IgD-negative memory B cell (primary cell): ENCODE data around the gene RBMS3. TPM values are rescaled to one million over a fixed set of nuclear protein-coding genes. Genes with fewer than 3 reads are reported as not detected.

Experiments used
- H3K27ac Mint-ChIP-seq, 3 donors: one replicate each; pipeline ENCODE4 v1.8.0; 2020 to 2022; ENCODE audit warnings: mild to moderate bottlenecking in 3 of 3, mixed read lengths in 3 of 3, moderate library complexity in 1 of 3
- H3K27me3 Mint-ChIP-seq: one replicate; pipeline ENCODE4 v1.8.0; 2021; ENCODE audit warnings: mixed read lengths
- H3K36me3 Mint-ChIP-seq: one replicate; pipeline ENCODE4 v1.8.0; 2020; ENCODE audit warnings: mild to moderate bottlenecking, mixed read lengths
- H3K4me1 Mint-ChIP-seq, 3 donors: one replicate each; pipeline ENCODE4 v1.8.0; 2020 to 2022; ENCODE audit warnings: mixed read lengths in 3 of 3, mild to moderate bottlenecking in 1 of 3
- H3K4me3 Mint-ChIP-seq, 4 donors: one replicate each; pipeline ENCODE4 v1.8.0; 2020 to 2022; ENCODE audit warnings: mild to moderate bottlenecking in 4 of 4, mixed read lengths in 4 of 4, moderate library complexity in 3 of 4
- H3K9me3 Mint-ChIP-seq, 3 donors: one replicate each; pipeline ENCODE4 v1.8.0; 2020 to 2021; ENCODE audit warnings: mixed read lengths in 3 of 3, mild to moderate bottlenecking in 1 of 3
- polyA plus RNA-seq: library from polyadenylated mRNA; unstranded; fragments of 300-500 nt; fragmentation: Illumina TruSeq; gene quantifications from one replicate; pipeline ENCODE4 v1.2.3, GENCODE V29; 2021

The RBMS3 gene
- polyA plus RNA-seq, 1 donor from 2014 or later, result not detected

- H3K4me3 Mint-ChIP-seq, result no peak overlapping the region
These were observed 271.2 kb downstream of the RBMS3 start for GRCh38 chr3:29552051-29552450.

DNA sequence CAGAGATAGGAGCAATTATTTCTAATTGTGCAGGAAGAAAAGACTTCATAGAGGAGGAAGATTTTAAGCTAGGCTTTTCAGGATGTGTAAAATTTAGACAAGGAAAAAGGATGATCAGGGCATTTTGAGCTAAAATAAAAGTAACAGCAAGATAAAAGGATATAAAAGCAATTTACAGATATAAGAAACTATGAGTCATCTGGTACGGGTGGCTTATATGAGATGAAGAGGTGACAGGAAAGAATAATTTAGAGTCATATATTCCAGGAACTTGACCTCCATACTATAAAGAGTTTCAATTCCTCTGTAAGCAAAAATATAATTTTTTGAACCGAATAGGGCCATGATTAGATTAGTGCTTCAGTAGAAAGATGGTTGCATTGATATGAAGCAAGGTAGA, 273.7 kb downstream of the RBMS3 start:
- peaks cover 1% of the 10 kb centered on the region for H3K36me3 Mint-ChIP-seq
- no peak overlapping the region for H3K4me3 Mint-ChIP-seq
- H3K9me3 Mint-ChIP-seq, result peaks cover 0 to 4% (median 0%) of the 10 kb centered on the region in 3 donors
- no peak overlapping the region for H3K27ac Mint-ChIP-seq
- H3K27me3 Mint-ChIP-seq, result no peaks in the 10 kb centered on the region
- no peaks in the 10 kb centered on the region for H3K4me1 Mint-ChIP-seq

More at GRCh38 chr3:29552051-29552450, 271.2 kb downstream of the RBMS3 start:
- Mint-ChIP-seq H3K9me3 (no peaks in the 10 kb centered on the region), H3K27ac (no peak overlapping the region), H3K4me1 (no peaks in the 10 kb centered on the region), H3K36me3 (peaks cover 1% of the 10 kb centered on the region), H3K27me3 (no peaks in the 10 kb centered on the region)

- H3K9me3 Mint-ChIP-seq, result peaks cover 0 to 7% (median 0%) of the 10 kb centered on the region in 3 donors
- no peak overlapping the region for H3K27ac Mint-ChIP-seq
- no peaks in the 10 kb centered on the region for H3K27me3 Mint-ChIP-seq
- H3K4me3 Mint-ChIP-seq, result no peak overlapping the region
- peaks cover 1% of the 10 kb centered on the region for H3K36me3 Mint-ChIP-seq
- no peaks in the 10 kb centered on the region for H3K4me1 Mint-ChIP-seq
These were observed 274.7 kb downstream of the RBMS3 start for GRCh38 chr3:29555590-29555989.

DNA sequence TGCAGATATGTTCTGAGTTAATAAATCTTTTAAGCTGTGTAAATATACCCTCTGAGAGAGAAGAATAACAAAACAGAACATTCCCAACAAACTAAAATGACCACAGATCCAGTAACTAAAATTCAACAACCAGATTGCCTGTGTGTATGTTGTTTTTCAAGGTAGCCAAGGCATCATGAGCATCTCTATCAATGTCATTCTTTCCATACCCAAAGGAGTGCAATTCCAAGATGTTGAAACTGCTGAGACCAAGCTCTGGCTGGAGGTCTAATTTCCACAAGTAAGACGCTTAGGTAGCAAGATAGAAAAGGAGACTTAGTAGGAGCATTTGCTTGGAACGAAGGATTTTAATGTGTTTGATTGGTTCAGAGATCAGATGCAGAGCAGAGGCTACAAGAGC, 276.3 kb downstream of the RBMS3 start:
- Mint-ChIP-seq H3K4me3 (no peak overlapping the region), H3K36me3 (peaks cover 1% of the 10 kb centered on the region), H3K4me1 (no peaks in the 10 kb centered on the region), H3K9me3 (peaks cover 0 to 7% (median 0%) of the 10 kb centered on the region in 3 donors), H3K27ac (no peak overlapping the region), H3K27me3 (no peaks in the 10 kb centered on the region)

- no peak overlapping the region for H3K27ac Mint-ChIP-seq
- no peaks in the 10 kb centered on the region for H3K4me1 Mint-ChIP-seq
- H3K36me3 Mint-ChIP-seq, result peaks cover 1% of the 10 kb centered on the region
- H3K4me3 Mint-ChIP-seq, result no peak overlapping the region
- no peaks in the 10 kb centered on the region for H3K27me3 Mint-ChIP-seq
- peaks cover 0 to 7% (median 2%) of the 10 kb centered on the region in 3 donors for H3K9me3 Mint-ChIP-seq
These were observed 277.0 kb downstream of the RBMS3 start for GRCh38 chr3:29557825-29558224.

GRCh38 chr3:29559741-29560465, 279.0 kb downstream of the RBMS3 start:
- peaks cover 1% of the 10 kb centered on the region for H3K36me3 Mint-ChIP-seq
- no peak overlapping the region for H3K4me3 Mint-ChIP-seq
- peaks cover 0 to 7% (median 2%) of the 10 kb centered on the region in 3 donors for H3K9me3 Mint-ChIP-seq
- H3K4me1 Mint-ChIP-seq, result no peaks in the 10 kb centered on the region
- no peaks in the 10 kb centered on the region for H3K27me3 Mint-ChIP-seq
- H3K27ac Mint-ChIP-seq, result no peak overlapping the region

GRCh38 chr3:29561651-29562149, 280.8 kb downstream of the RBMS3 start:
- Mint-ChIP-seq H3K4me1 (no peaks in the 10 kb centered on the region), H3K9me3 (peaks cover 0 to 7% (median 2%) of the 10 kb centered on the region in 3 donors), H3K27me3 (no peaks in the 10 kb centered on the region), H3K36me3 (no peaks in the 10 kb centered on the region), H3K27ac (no peak overlapping the region), H3K4me3 (no peak overlapping the region)

GRCh38 chr3:29565236-29565635, 284.4 kb downstream of the RBMS3 start:
- Mint-ChIP-seq H3K9me3 (peaks cover 2 to 3% (median 2%) of the 10 kb centered on the region in 3 donors), H3K4me3 (no peak overlapping the region), H3K27ac (no peak overlapping the region), H3K4me1 (no peaks in the 10 kb centered on the region), H3K27me3 (no peaks in the 10 kb centered on the region), H3K36me3 (no peaks in the 10 kb centered on the region)

GRCh38 chr3:29567501-29567900, 286.6 kb downstream of the RBMS3 start:
- Mint-ChIP-seq H3K36me3 (no peaks in the 10 kb centered on the region), H3K4me1 (no peaks in the 10 kb centered on the region), H3K27me3 (no peaks in the 10 kb centered on the region), H3K9me3 (peaks cover 4 to 10% (median 7%) of the 10 kb centered on the region in 3 donors), H3K4me3 (no peak overlapping the region), H3K27ac (no peak overlapping the region)

GRCh38 chr3:29568355-29568754, 287.5 kb downstream of the RBMS3 start:
- Mint-ChIP-seq H3K27ac (no peak overlapping the region), H3K27me3 (no peaks in the 10 kb centered on the region), H3K9me3 (peaks cover 4 to 10% (median 5%) of the 10 kb centered on the region in 3 donors), H3K4me3 (no peak overlapping the region), H3K36me3 (no peaks in the 10 kb centered on the region), H3K4me1 (no peaks in the 10 kb centered on the region)

GRCh38 chr3:29576181-29576580, 295.3 kb downstream of the RBMS3 start:
- H3K4me1 Mint-ChIP-seq, result no peaks in the 10 kb centered on the region
- no peaks in the 10 kb centered on the region for H3K27me3 Mint-ChIP-seq
- H3K36me3 Mint-ChIP-seq, result no peaks in the 10 kb centered on the region
- no peak overlapping the region for H3K27ac Mint-ChIP-seq
- peaks cover 2 to 13% (median 9%) of the 10 kb centered on the region in 3 donors for H3K9me3 Mint-ChIP-seq
- H3K4me3 Mint-ChIP-seq, result no peak overlapping the region

- Mint-ChIP-seq H3K9me3 (peaks cover 2 to 11% (median 6%) of the 10 kb centered on the region in 3 donors), H3K4me3 (no peak overlapping the region), H3K36me3 (no peaks in the 10 kb centered on the region), H3K4me1 (no peaks in the 10 kb centered on the region), H3K27ac (no peak overlapping the region), H3K27me3 (no peaks in the 10 kb centered on the region)
These were observed 295.8 kb downstream of the RBMS3 start for GRCh38 chr3:29576675-29577074.

- Mint-ChIP-seq H3K9me3 (peaks cover 2 to 8% (median 6%) of the 10 kb centered on the region in 3 donors), H3K4me3 (no peak overlapping the region), H3K4me1 (no peaks in the 10 kb centered on the region), H3K27me3 (no peaks in the 10 kb centered on the region), H3K27ac (no peak overlapping the region), H3K36me3 (no peaks in the 10 kb centered on the region)
These were observed 296.4 kb downstream of the RBMS3 start for GRCh38 chr3:29577250-29577649.

GRCh38 chr3:29581311-29581710, 300.4 kb downstream of the RBMS3 start:
- Mint-ChIP-seq H3K27me3 (no peaks in the 10 kb centered on the region), H3K9me3 (peaks cover 0 to 4% (median 0%) of the 10 kb centered on the region in 3 donors), H3K27ac (no peak overlapping the region), H3K4me3 (no peak overlapping the region), H3K36me3 (no peaks in the 10 kb centered on the region), H3K4me1 (no peaks in the 10 kb centered on the region)

DNA sequence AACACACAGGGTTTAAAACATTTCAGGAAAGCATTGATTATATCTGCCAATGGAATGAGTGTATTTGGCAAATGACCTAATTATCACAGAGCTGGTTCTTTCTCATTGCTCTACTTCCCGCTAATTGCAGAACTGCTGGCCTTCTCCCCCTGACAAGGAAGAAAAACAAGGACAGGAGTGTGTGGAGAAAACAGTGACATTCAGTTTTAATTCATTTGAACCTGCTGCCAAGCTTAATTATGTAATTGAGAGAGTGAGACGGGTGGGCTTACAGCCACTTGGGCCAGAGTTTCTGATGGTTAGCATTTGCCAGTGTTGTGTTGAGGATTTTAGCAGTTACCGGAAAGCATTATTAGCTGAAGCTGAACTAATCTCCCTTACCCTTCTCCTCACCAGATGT, 301.4 kb downstream of the RBMS3 start:
- Mint-ChIP-seq H3K4me3 (no peak overlapping the region), H3K36me3 (no peaks in the 10 kb centered on the region), H3K27me3 (no peaks in the 10 kb centered on the region), H3K27ac (no peak overlapping the region), H3K4me1 (no peaks in the 10 kb centered on the region), H3K9me3 (peaks cover 0 to 4% (median 0%) of the 10 kb centered on the region in 3 donors)

DNA sequence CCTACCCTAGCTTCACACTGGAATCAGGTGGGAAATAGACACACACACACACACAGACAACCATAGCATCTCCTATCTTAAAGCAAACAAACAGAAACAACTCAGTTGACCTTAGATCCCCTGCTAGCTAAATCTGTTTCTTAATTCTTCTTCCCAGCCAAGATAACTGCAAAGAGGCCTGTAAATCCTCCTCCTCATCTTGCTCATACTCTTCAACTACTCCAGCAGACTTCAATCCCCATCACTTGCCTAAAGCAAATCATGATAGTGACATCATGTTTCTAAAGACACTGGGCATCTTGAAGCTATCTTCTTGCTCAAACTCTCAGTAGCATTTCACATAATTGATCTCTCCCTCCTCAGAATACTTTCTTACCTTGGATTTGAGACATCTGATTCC, 303.0 kb downstream of the RBMS3 start:
- peaks cover 0 to under 1% (median 0%) of the 10 kb centered on the region in 3 donors for H3K9me3 Mint-ChIP-seq
- no peak overlapping the region for H3K4me3 Mint-ChIP-seq

More for the DNA sequence above, 303.0 kb downstream of the RBMS3 start:
- no peaks in the 10 kb centered on the region for H3K4me1 Mint-ChIP-seq
- H3K36me3 Mint-ChIP-seq, result no peaks in the 10 kb centered on the region
- H3K27me3 Mint-ChIP-seq, result no peaks in the 10 kb centered on the region
- H3K27ac Mint-ChIP-seq, result no peak overlapping the region
